GM12878 (cell line): ENCODE results near the gene CPNE5. TPM values are rescaled to one million over a fixed set of nuclear protein-coding genes. Genes with fewer than 3 reads are reported as not detected.

Experiments
- ATAC-seq: fragments of 200-7000 bp; cut with Tn5 transposase; 3 replicates; pipeline ENCODE4 v1.9.1; 2020; ENCODE audit warnings: mild to moderate bottlenecking, moderate library complexity
- BruUV-seq: library from RNA; stranded (reverse); fragments of 400-500 nt; replicated peaks from 2 replicates; lab custom pipeline; 2021; lab: Mats Ljungman, UMichigan
- CTCF ChIA-PET: fragments of 300-600 bp; sonication (Branson Sonifier 250); formaldehyde crosslinking; extraction: SDS; loops from one replicate; lab custom pipeline; 2021; ENCODE audit warnings: inconsistent platforms; lab: Yijun Ruan, JAX
- POLR2A ChIA-PET: fragments of 350-600 bp; formaldehyde crosslinking; extraction: SDS; loops from one replicate; lab custom pipeline; 2021; ENCODE audit warnings: inconsistent platforms; lab: Charles Lee
- RAD21 ChIA-PET: fragments of 300-600 bp; sonication (Branson Sonifier 250); formaldehyde crosslinking; loops from one replicate; lab custom pipeline; 2023; ENCODE audit warnings: antibody characterized with exemption; ENCODE audit not compliant: unreplicated experiment; lab: Charles Lee
- SMC1A ChIA-PET: fragments of 300-600 bp; sonication (Branson Sonifier 250); formaldehyde crosslinking; loops from one replicate; lab custom pipeline; 2023; ENCODE audit not compliant: unreplicated experiment, uncharacterized antibody; lab: Charles Lee
- DNase-seq: peaks from one replicate; pipeline ENCODE4 v3.0.0-alpha.2; 2011; ENCODE audit warnings: low read depth, low spot score
- FAIRE-seq: peaks from 3 replicates; lab custom pipeline; 2011; peaks lifted over from hg19 to GRCh38; lab: Jason Lieb, UNC
- H2AFZ ChIP-seq: 2 replicates; pipeline ENCODE4 v1.6.0; 2011; ENCODE audit warnings: low read depth, low read length, control low read depth; ENCODE audit not compliant: control insufficient read depth
- H3K27ac ChIP-seq: 2 replicates; pipeline ENCODE4 v1.5.1; 2011; ENCODE audit warnings: control low read depth; ENCODE audit not compliant: control insufficient read depth, insufficient read depth
- H3K27me3 ChIP-seq, 2 experiments: replicated peaks in 1 of 2; 2 replicates each; pipeline versions ENCODE4 v1.6.0 to v1.6.1; 2011; ENCODE audit warnings: low read length in 1 of 2; ENCODE audit not compliant: control insufficient read depth in 2 of 2, insufficient read depth in 2 of 2
- H3K36me3 ChIP-seq, 2 experiments: 2 replicates each; pipeline ENCODE4 v1.5.1; 2011; ENCODE audit warnings: low read length in 1 of 2; ENCODE audit not compliant: control insufficient read depth in 2 of 2, insufficient read depth in 2 of 2
- H3K4me1 ChIP-seq: 2 replicates; pipeline ENCODE4 v1.6.1; 2011; ENCODE audit warnings: mild to moderate bottlenecking, low read length, moderate library complexity, mixed read lengths; ENCODE audit not compliant: control insufficient read depth, insufficient read depth
- H3K4me2 ChIP-seq: 2 replicates; pipeline ENCODE4 v1.6.0; 2011; ENCODE audit warnings: control low read depth; ENCODE audit not compliant: control insufficient read depth, insufficient read depth
- H3K4me3 ChIP-seq: fragments of 200-600 bp; sonication (generic); 2 replicates; pipeline ENCODE4 v1.5.1; 2016
- H3K79me2 ChIP-seq: 2 replicates; pipeline ENCODE4 v1.6.0; 2011; ENCODE audit warnings: low read length; ENCODE audit not compliant: control insufficient read depth, insufficient read depth
- H3K9ac ChIP-seq: 2 replicates; pipeline ENCODE4 v1.8.0; 2011; ENCODE audit warnings: low read length, control low read depth, mixed read lengths; ENCODE audit not compliant: control insufficient read depth, insufficient read depth
- H3K9me3 ChIP-seq: replicated peaks from 3 replicates; pipeline ENCODE4 v1.5.1; 2011; ENCODE audit warnings: mild to moderate bottlenecking, low read length; ENCODE audit not compliant: control insufficient read depth, insufficient read depth
- H4K20me1 ChIP-seq: 2 replicates; pipeline ENCODE4 v1.6.0; 2011; ENCODE audit not compliant: control insufficient read depth, insufficient read depth
- CREB1 ChIP-seq: IDR thresholded peaks from 2 replicates; pipeline ENCODE4 v1.6.1; 2012; ENCODE audit warnings: low read depth, mild to moderate bottlenecking, inconsistent platforms
- FOXM1 ChIP-seq: IDR thresholded peaks from 2 replicates; pipeline ENCODE4 v1.6.1; 2012; ENCODE audit warnings: low read depth, mild to moderate bottlenecking, inconsistent platforms, low read length, moderate library complexity
- HCFC1 ChIP-seq: fragments of 150-350 bp; IDR thresholded peaks from 2 replicates; pipeline ENCODE4 v1.6.1; 2014; ENCODE audit warnings: low read length
- IKZF2 ChIP-seq, 2 experiments: fragments of 450-650 bp; IDR thresholded peaks; 2 replicates each; pipeline ENCODE4 v1.6.1; 2017; ENCODE audit warnings: mild to moderate bottlenecking in 2 of 2, moderate library complexity in 2 of 2
- NFYB ChIP-seq: IDR thresholded peaks from 2 replicates; pipeline ENCODE4 v1.6.1; 2011; ENCODE audit warnings: low read depth, mild to moderate bottlenecking, low read length, improper control_type of control experiment, moderate library complexity; ENCODE audit not compliant: insufficient read depth
- NR2C2 ChIP-seq: IDR thresholded peaks from 2 replicates; pipeline ENCODE4 v1.6.1; 2011; ENCODE audit warnings: borderline replicate concordance, low read depth; ENCODE audit not compliant: control insufficient read depth, insufficient read length
- SIN3A ChIP-seq: IDR thresholded peaks from 2 replicates; pipeline ENCODE4 v1.6.1; 2012; ENCODE audit warnings: low read depth, low read length, improper control_type of control experiment
- SMC3 ChIP-seq: IDR thresholded peaks from 2 replicates; pipeline ENCODE4 v1.6.1; 2011; ENCODE audit warnings: low read length, improper control_type of control experiment, borderline replicate concordance
- SP1 ChIP-seq: IDR thresholded peaks from one replicate; pipeline ENCODE4 v1.6.1; 2011; ENCODE audit warnings: low read depth, low read length
- SUPT20H ChIP-seq: IDR thresholded peaks from 2 replicates; pipeline ENCODE4 v1.6.1; 2011; ENCODE audit warnings: low read depth, mild to moderate bottlenecking, low read length, moderate library complexity, borderline replicate concordance; ENCODE audit not compliant: control insufficient read depth
- TAF1 ChIP-seq: IDR thresholded peaks from 2 replicates; pipeline ENCODE4 v1.6.1; 2011; ENCODE audit warnings: mild to moderate bottlenecking, low read depth, low read length, borderline replicate concordance
- WGBS: methylation state at CpG from one replicate; pipeline ENCODE4 v1.1.6; 2016; ENCODE audit warnings: low lambda C conversion rate; ENCODE audit not compliant: insufficient replicate concordance, insufficient coverage; ENCODE audit errors: missing lambda C conversion rate; 5-methylcytosine and 5-hydroxymethylcytosine counted together
- in situ Hi-C: fragments of 300-500 bp; cut with MboI; formaldehyde crosslinking; loops from 9 replicates; pipeline ENCODE4 v1.14.3; 2018; ENCODE audit warnings: mixed read lengths
- intact Hi-C: fragments of 100-400 bp; cut with micrococcal nuclease; formaldehyde crosslinking; loops from one replicate; pipeline ENCODE4 v1.14.2; 2022; ENCODE audit not compliant: unreplicated experiment
- polyA plus RNA-seq, 11 experiments: library from polyadenylated mRNA; depleted of rRNA in 4 of 11; unstranded in 6 of 11; stranded (reverse) in 5 of 11; fragments of >200 nt; fragmentation: Nextera tagmentation in 4 of 11; fragmentation: Illumina TruSeq in 1 of 11; extraction: Ambion mirVana in 4 of 11; extraction: Trizol in 1 of 11; gene quantifications; 1 replicate in 1 of 11; 2 replicates in 10 of 11; pipeline versions ENCODE4 v1.2.1 to v1.2.3, GENCODE V29; 2011 to 2016; ENCODE audit warnings: inconsistent platforms in 2 of 11, missing spikeins in 2 of 11, low read depth in 1 of 11
- total RNA-seq, 4 experiments: library from RNA; depleted of rRNA in 3 of 4; stranded (reverse); fragments of >200 nt in 3 of 4; fragmentation: Illumina TruSeq in 1 of 4; extraction: Trizol in 1 of 4; gene quantifications; 2 replicates each; pipeline versions ENCODE4 v1.2.1 to v1.2.3, GENCODE V29; 2013 to 2021
- TF ChIP-seq, protein P1 (sequence below): fragments of 450-650 bp; IDR thresholded peaks from 2 replicates; pipeline ENCODE4 v1.6.1; 2017; ENCODE audit warnings: borderline replicate concordance
- TF ChIP-seq, protein P2 (sequence below): fragments of 450-650 bp; IDR thresholded peaks from 2 replicates; pipeline ENCODE4 v1.6.1; 2016; ENCODE audit warnings: mild to moderate bottlenecking, moderate library complexity, borderline replicate concordance
- TF ChIP-seq, protein P3 (sequence below): fragments of 450-650 bp; IDR thresholded peaks from 2 replicates; pipeline ENCODE4 v1.6.1; 2017; ENCODE audit warnings: mild to moderate bottlenecking, moderate library complexity

The CPNE5 gene
- total and polyA plus RNA-seq, 10 of the 15 experiments (the other 5 are each of a cell fraction or from before 2014, with no cell fraction given) = 2.4 to 39.1 (median 18.2) TPM

DNA sequence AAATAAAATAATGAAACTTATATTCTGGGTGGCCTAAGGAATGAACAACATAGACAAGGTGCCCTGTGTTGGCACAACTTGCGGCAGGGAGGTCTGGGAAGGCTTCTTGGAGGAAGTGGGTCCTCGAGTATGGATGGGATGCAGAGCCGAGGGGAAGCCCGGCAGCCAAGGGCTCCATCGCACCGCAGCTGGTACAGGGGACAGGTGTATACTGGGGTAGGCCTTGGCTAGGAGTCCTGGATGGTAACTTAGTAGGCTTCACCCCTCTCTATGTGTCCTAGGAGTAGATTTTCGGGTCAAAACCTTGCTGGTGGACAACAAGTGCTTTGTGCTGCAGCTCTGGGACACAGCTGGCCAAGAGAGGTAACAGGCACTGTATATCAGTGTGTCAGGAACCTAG, 113.7 kb downstream of the CPNE5 start:
- intact Hi-C loops = no loop called here
- ChIA-PET RAD21 (interaction anchor here (1.5 to 4.4 kb wide), 7 partner anchors 30 to 110 kb away, joined by 4 to 30 read pairs (median 6); no protein-coding TSS in a partner anchor), SMC1A (interaction anchor here (1.1 to 3.6 kb wide), 7 partner anchors 28 to 110 kb away, joined by 3 to 33 read pairs (median 9); no protein-coding TSS in a partner anchor), POLR2A (interaction anchor here (2.6 to 2.8 kb wide), 2 partner anchors 30 to 47 kb away, joined by 7 to 12 read pairs; partner anchors contain the start of gene CDKN1A), CTCF (interaction anchor here (0.5 to 8.1 kb wide), 14 partner anchors 9 to 125 kb away, joined by 3 to 61 read pairs (median 6); no protein-coding TSS in a partner anchor)
- DNase-seq (no peak), ATAC-seq (peak; percentile 5), FAIRE-seq (no peak)
- Histone ChIP-seq H3K9ac (no peak overlapping the region), H3K36me3 (no peaks in the 10 kb centered on the region), H3K27me3 (no peaks in the 10 kb centered on the region), H3K27ac (peak overlapping the region; percentile 9; the same call in 1 of the 2 replicates), H2AFZ (no peak overlapping the region), H3K4me1 (peaks cover 27% of the 10 kb centered on the region), H3K4me2 (peak overlapping the region; percentile 28; the same call in 1 of the 2 replicates), H3K4me3 (no peak overlapping the region), H4K20me1 (no peaks in the 10 kb centered on the region), H3K79me2 (no peaks in the 10 kb centered on the region), H3K9me3 (no peaks in the 10 kb centered on the region)
- in situ Hi-C loops = no loop called here
- no TSS peak for BruUV-seq
- 77% methylated on average over 7 of the region's 7 CpGs for WGBS
- TF ChIP-seq TAF1 (no peak), IKZF2 (IDR thresholded peaks at IDR 0.05) (no peak), SMC3 (no peak), FOXM1 (no peak), NR2C2 (no peak), HCFC1 (no peak), NFYB (no peak), SUPT20H (no peak), CREB1 (no peak), SP1 (no peak), SIN3A (no peak)
- TF ChIP-seq, protein P1, sequence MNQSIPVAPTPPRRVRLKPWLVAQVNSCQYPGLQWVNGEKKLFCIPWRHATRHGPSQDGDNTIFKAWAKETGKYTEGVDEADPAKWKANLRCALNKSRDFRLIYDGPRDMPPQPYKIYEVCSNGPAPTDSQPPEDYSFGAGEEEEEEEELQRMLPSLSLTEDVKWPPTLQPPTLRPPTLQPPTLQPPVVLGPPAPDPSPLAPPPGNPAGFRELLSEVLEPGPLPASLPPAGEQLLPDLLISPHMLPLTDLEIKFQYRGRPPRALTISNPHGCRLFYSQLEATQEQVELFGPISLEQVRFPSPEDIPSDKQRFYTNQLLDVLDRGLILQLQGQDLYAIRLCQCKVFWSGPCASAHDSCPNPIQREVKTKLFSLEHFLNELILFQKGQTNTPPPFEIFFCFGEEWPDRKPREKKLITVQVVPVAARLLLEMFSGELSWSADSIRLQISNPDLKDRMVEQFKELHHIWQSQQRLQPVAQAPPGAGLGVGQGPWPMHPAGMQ = no peak
- TF ChIP-seq, protein P2, sequence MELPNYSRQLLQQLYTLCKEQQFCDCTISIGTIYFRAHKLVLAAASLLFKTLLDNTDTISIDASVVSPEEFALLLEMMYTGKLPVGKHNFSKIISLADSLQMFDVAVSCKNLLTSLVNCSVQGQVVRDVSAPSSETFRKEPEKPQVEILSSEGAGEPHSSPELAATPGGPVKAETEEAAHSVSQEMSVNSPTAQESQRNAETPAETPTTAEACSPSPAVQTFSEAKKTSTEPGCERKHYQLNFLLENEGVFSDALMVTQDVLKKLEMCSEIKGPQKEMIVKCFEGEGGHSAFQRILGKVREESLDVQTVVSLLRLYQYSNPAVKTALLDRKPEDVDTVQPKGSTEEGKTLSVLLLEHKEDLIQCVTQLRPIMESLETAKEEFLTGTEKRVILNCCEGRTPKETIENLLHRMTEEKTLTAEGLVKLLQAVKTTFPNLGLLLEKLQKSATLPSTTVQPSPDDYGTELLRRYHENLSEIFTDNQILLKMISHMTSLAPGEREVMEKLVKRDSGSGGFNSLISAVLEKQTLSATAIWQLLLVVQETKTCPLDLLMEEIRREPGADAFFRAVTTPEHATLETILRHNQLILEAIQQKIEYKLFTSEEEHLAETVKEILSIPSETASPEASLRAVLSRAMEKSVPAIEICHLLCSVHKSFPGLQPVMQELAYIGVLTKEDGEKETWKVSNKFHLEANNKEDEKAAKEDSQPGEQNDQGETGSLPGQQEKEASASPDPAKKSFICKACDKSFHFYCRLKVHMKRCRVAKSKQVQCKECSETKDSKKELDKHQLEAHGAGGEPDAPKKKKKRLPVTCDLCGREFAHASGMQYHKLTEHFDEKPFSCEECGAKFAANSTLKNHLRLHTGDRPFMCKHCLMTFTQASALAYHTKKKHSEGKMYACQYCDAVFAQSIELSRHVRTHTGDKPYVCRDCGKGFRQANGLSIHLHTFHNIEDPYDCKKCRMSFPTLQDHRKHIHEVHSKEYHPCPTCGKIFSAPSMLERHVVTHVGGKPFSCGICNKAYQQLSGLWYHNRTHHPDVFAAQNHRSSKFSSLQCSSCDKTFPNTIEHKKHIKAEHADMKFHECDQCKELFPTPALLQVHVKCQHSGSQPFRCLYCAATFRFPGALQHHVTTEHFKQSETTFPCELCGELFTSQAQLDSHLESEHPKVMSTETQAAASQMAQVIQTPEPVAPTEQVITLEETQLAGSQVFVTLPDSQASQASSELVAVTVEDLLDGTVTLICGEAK = no peak
- TF ChIP-seq, protein P3, sequence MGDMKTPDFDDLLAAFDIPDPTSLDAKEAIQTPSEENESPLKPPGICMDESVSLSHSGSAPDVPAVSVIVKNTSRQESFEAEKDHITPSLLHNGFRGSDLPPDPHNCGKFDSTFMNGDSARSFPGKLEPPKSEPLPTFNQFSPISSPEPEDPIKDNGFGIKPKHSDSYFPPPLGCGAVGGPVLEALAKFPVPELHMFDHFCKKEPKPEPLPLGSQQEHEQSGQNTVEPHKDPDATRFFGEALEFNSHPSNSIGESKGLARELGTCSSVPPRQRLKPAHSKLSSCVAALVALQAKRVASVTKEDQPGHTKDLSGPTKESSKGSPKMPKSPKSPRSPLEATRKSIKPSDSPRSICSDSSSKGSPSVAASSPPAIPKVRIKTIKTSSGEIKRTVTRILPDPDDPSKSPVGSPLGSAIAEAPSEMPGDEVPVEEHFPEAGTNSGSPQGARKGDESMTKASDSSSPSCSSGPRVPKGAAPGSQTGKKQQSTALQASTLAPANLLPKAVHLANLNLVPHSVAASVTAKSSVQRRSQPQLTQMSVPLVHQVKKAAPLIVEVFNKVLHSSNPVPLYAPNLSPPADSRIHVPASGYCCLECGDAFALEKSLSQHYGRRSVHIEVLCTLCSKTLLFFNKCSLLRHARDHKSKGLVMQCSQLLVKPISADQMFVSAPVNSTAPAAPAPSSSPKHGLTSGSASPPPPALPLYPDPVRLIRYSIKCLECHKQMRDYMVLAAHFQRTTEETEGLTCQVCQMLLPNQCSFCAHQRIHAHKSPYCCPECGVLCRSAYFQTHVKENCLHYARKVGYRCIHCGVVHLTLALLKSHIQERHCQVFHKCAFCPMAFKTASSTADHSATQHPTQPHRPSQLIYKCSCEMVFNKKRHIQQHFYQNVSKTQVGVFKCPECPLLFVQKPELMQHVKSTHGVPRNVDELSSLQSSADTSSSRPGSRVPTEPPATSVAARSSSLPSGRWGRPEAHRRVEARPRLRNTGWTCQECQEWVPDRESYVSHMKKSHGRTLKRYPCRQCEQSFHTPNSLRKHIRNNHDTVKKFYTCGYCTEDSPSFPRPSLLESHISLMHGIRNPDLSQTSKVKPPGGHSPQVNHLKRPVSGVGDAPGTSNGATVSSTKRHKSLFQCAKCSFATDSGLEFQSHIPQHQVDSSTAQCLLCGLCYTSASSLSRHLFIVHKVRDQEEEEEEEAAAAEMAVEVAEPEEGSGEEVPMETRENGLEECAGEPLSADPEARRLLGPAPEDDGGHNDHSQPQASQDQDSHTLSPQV = no peak
